ENCODE results near the gene KCNT2.

The KCNT2 gene

GRCh38 chr1:196590012-196590708, 18.1 kb downstream of the KCNT2 start:
- Histone ChIP-seq H3K27ac (ENCODE audit: low read length) (no peak overlapping the region), H3K36me3 (ENCODE audit: control insufficient read depth in 1 of 2, insufficient read depth in 2 of 2, low read length in 2 of 2) (no peaks in the 10 kb centered on the region), H3K4me3 (ENCODE audit: low read depth in 1 of 2, low read length in 2 of 2) (no peak overlapping the region), H3K4me1 (ENCODE audit: control insufficient read depth in 1 of 2, insufficient read depth in 2 of 2, low read length in 2 of 2) (no peaks in the 10 kb centered on the region), H3K27me3 (ENCODE audit: low read depth, low read length) (no peaks in the 10 kb centered on the region), H3K9me3 (ENCODE audit: control insufficient read depth in 1 of 2, low read length in 2 of 2) (no peaks in the 10 kb centered on the region)

GRCh38 chr1:196584696-196585095, 23.5 kb downstream of the KCNT2 start:
- Histone ChIP-seq H3K4me1 (ENCODE audit: control insufficient read depth in 1 of 2, insufficient read depth in 2 of 2, low read length in 2 of 2) (no peaks in the 10 kb centered on the region), H3K27me3 (ENCODE audit: low read depth, low read length) (no peaks in the 10 kb centered on the region), H3K4me3 (ENCODE audit: low read depth in 1 of 2, low read length in 2 of 2) (no peak overlapping the region), H3K36me3 (ENCODE audit: control insufficient read depth in 1 of 2, insufficient read depth in 2 of 2, low read length in 2 of 2) (no peaks in the 10 kb centered on the region), H3K27ac (ENCODE audit: low read length) (no peak overlapping the region), H3K9me3 (ENCODE audit: control insufficient read depth in 1 of 2, low read length in 2 of 2) (no peaks in the 10 kb centered on the region)

GRCh38 chr1:196577386-196577785, 30.9 kb downstream of the KCNT2 start:
- Histone ChIP-seq H3K9me3 (ENCODE audit: control insufficient read depth in 1 of 2, low read length in 2 of 2) (no peaks in the 10 kb centered on the region), H3K27me3 (ENCODE audit: low read depth, low read length) (no peaks in the 10 kb centered on the region), H3K4me1 (ENCODE audit: control insufficient read depth in 1 of 2, insufficient read depth in 2 of 2, low read length in 2 of 2) (no peaks in the 10 kb centered on the region), H3K36me3 (ENCODE audit: control insufficient read depth in 1 of 2, insufficient read depth in 2 of 2, low read length in 2 of 2) (no peaks in the 10 kb centered on the region), H3K27ac (ENCODE audit: low read length) (no peak overlapping the region), H3K4me3 (ENCODE audit: low read depth in 1 of 2, low read length in 2 of 2) (no peak overlapping the region)

- Histone ChIP-seq H3K4me3 (ENCODE audit: low read depth in 1 of 2, low read length in 2 of 2) (no peak overlapping the region), H3K9me3 (ENCODE audit: control insufficient read depth in 1 of 2, low read length in 2 of 2) (no peaks in the 10 kb centered on the region), H3K27me3 (ENCODE audit: low read depth, low read length) (no peaks in the 10 kb centered on the region), H3K27ac (ENCODE audit: low read length) (no peak overlapping the region), H3K36me3 (ENCODE audit: control insufficient read depth in 1 of 2, insufficient read depth in 2 of 2, low read length in 2 of 2) (no peaks in the 10 kb centered on the region), H3K4me1 (ENCODE audit: control insufficient read depth in 1 of 2, insufficient read depth in 2 of 2, low read length in 2 of 2) (no peaks in the 10 kb centered on the region)
These were observed 35.0 kb downstream of the KCNT2 start for GRCh38 chr1:196573226-196573625.

GRCh38 chr1:196567238-196567637, 41.0 kb downstream of the KCNT2 start:
- Histone ChIP-seq H3K27me3 (ENCODE audit: low read depth, low read length) (no peaks in the 10 kb centered on the region), H3K4me3 (ENCODE audit: low read depth in 1 of 2, low read length in 2 of 2) (no peak overlapping the region), H3K4me1 (ENCODE audit: control insufficient read depth in 1 of 2, insufficient read depth in 2 of 2, low read length in 2 of 2) (no peaks in the 10 kb centered on the region), H3K27ac (ENCODE audit: low read length) (no peak overlapping the region), H3K36me3 (ENCODE audit: control insufficient read depth in 1 of 2, insufficient read depth in 2 of 2, low read length in 2 of 2) (no peaks in the 10 kb centered on the region), H3K9me3 (ENCODE audit: control insufficient read depth in 1 of 2, low read length in 2 of 2) (peaks cover 5 to 6% of the 10 kb centered on the region in 2 donors)

- Histone ChIP-seq H3K4me1 (ENCODE audit: control insufficient read depth in 1 of 2, insufficient read depth in 2 of 2, low read length in 2 of 2) (no peaks in the 10 kb centered on the region), H3K36me3 (ENCODE audit: control insufficient read depth in 1 of 2, insufficient read depth in 2 of 2, low read length in 2 of 2) (no peaks in the 10 kb centered on the region), H3K27me3 (ENCODE audit: low read depth, low read length) (no peaks in the 10 kb centered on the region), H3K9me3 (ENCODE audit: control insufficient read depth in 1 of 2, low read length in 2 of 2) (peaks cover 5 to 6% of the 10 kb centered on the region in 2 donors), H3K27ac (ENCODE audit: low read length) (no peak overlapping the region), H3K4me3 (ENCODE audit: low read depth in 1 of 2, low read length in 2 of 2) (no peak overlapping the region)
These were observed 44.5 kb downstream of the KCNT2 start for GRCh38 chr1:196563768-196564167.

- peaks cover under 1 to 6% of the 10 kb centered on the region in 2 donors for H3K9me3 ChIP-seq (ENCODE audit: control insufficient read depth in 1 of 2, low read length in 2 of 2)
- H3K27ac ChIP-seq (ENCODE audit: low read length): no peak overlapping the region
- H3K4me3 ChIP-seq (ENCODE audit: low read depth in 1 of 2, low read length in 2 of 2): no peak overlapping the region
- no peaks in the 10 kb centered on the region for H3K27me3 ChIP-seq (ENCODE audit: low read depth, low read length)
- no peaks in the 10 kb centered on the region for H3K36me3 ChIP-seq (ENCODE audit: control insufficient read depth in 1 of 2, insufficient read depth in 2 of 2, low read length in 2 of 2)
- H3K4me1 ChIP-seq (ENCODE audit: control insufficient read depth in 1 of 2, insufficient read depth in 2 of 2, low read length in 2 of 2): no peaks in the 10 kb centered on the region
These were observed 48.9 kb downstream of the KCNT2 start for GRCh38 chr1:196559314-196559713.

DNA sequence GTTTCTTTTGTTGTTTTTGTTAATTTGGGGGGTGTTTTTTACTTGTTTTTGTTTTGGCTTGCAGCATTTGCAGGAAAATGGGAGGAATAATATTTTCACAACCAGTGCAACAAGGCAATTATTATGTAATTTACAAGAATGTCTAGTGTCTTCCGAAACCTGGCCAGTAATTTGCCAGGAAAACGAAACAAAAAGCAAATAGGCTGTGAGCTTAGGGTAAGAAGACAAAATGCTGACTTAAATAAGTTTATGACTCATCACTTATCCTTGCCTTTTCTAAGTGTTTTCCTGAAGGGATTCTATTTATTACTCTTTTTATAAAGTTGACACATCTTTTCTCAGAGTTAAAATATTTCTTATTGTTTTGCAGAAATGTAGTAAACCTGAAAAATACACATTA, 49.8 kb downstream of the KCNT2 start:
- H3K27ac ChIP-seq (ENCODE audit: low read length): no peak overlapping the region
- H3K36me3 ChIP-seq (ENCODE audit: control insufficient read depth in 1 of 2, insufficient read depth in 2 of 2, low read length in 2 of 2): no peaks in the 10 kb centered on the region
- H3K4me3 ChIP-seq (ENCODE audit: low read depth in 1 of 2, low read length in 2 of 2): peak overlapping the region in 1 of 2 donors; percentile 50
- H3K9me3 ChIP-seq (ENCODE audit: control insufficient read depth in 1 of 2, low read length in 2 of 2): peaks cover 0 to under 1% of the 10 kb centered on the region in 2 donors
- H3K4me1 ChIP-seq (ENCODE audit: control insufficient read depth in 1 of 2, insufficient read depth in 2 of 2, low read length in 2 of 2): no peaks in the 10 kb centered on the region
- no peaks in the 10 kb centered on the region for H3K27me3 ChIP-seq (ENCODE audit: low read depth, low read length)

DNA sequence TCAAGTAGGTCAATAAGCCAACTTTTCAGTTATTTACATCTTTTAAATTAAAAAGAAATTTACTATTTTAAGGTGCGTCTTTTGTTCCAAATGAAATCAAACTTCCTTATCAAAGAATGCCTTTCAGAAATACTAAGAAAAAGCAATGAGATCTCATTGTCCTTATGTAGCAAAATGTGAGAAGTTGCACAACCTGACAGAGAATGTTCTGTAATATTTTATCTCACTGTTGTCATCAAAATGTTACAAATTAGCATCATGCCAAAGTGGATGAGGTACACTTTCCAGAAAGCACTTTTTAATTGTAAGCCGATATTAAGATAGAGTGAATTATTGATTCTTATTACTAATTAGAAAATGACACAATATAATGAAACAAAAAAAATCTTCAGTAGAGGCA, 50.4 kb downstream of the KCNT2 start:
- Histone ChIP-seq H3K4me3 (ENCODE audit: low read depth in 1 of 2, low read length in 2 of 2) (no peak overlapping the region), H3K27me3 (ENCODE audit: low read depth, low read length) (no peaks in the 10 kb centered on the region), H3K9me3 (ENCODE audit: control insufficient read depth in 1 of 2, low read length in 2 of 2) (no peaks in the 10 kb centered on the region), H3K4me1 (ENCODE audit: control insufficient read depth in 1 of 2, insufficient read depth in 2 of 2, low read length in 2 of 2) (no peaks in the 10 kb centered on the region), H3K36me3 (ENCODE audit: control insufficient read depth in 1 of 2, insufficient read depth in 2 of 2, low read length in 2 of 2) (no peaks in the 10 kb centered on the region), H3K27ac (ENCODE audit: low read length) (no peak overlapping the region)

GRCh38 chr1:196550731-196551130, 57.5 kb downstream of the KCNT2 start:
- Histone ChIP-seq H3K27ac (ENCODE audit: low read length) (no peak overlapping the region), H3K27me3 (ENCODE audit: low read depth, low read length) (no peaks in the 10 kb centered on the region), H3K4me3 (ENCODE audit: low read depth in 1 of 2, low read length in 2 of 2) (no peak overlapping the region), H3K36me3 (ENCODE audit: control insufficient read depth in 1 of 2, insufficient read depth in 2 of 2, low read length in 2 of 2) (no peaks in the 10 kb centered on the region), H3K9me3 (ENCODE audit: control insufficient read depth in 1 of 2, low read length in 2 of 2) (no peaks in the 10 kb centered on the region), H3K4me1 (ENCODE audit: control insufficient read depth in 1 of 2, insufficient read depth in 2 of 2, low read length in 2 of 2) (no peaks in the 10 kb centered on the region)

GRCh38 chr1:196546272-196547111, 61.7 kb downstream of the KCNT2 start:
- H3K36me3 ChIP-seq (ENCODE audit: control insufficient read depth in 1 of 2, insufficient read depth in 2 of 2, low read length in 2 of 2): no peaks in the 10 kb centered on the region
- H3K9me3 ChIP-seq (ENCODE audit: control insufficient read depth in 1 of 2, low read length in 2 of 2): no peaks in the 10 kb centered on the region
- H3K4me3 ChIP-seq (ENCODE audit: low read depth in 1 of 2, low read length in 2 of 2): no peak overlapping the region
- no peaks in the 10 kb centered on the region for H3K4me1 ChIP-seq (ENCODE audit: control insufficient read depth in 1 of 2, insufficient read depth in 2 of 2, low read length in 2 of 2)
- no peak overlapping the region for H3K27ac ChIP-seq (ENCODE audit: low read length)
- no peaks in the 10 kb centered on the region for H3K27me3 ChIP-seq (ENCODE audit: low read depth, low read length)

All from muscle layer of duodenum (tissue), 2 donors.